ENCODE data around the gene AFG1L.

- no peak for TF ChIP-seq CTCF (IDR thresholded peaks at IDR 0.05)
- no peak for TF ChIP-seq POLR2A (IDR thresholded peaks at IDR 0.05)
Observed at GRCh38 chr6:108469316-108469715, 174.5 kb downstream of the AFG1L start.
